Endothelial cell of umbilical vein (primary cell): Measurements from ENCODE around the gene PKN3.

Source experiments
- CTCF ChIP-seq, 2 donors: IDR thresholded peaks; 1 replicate in 1 of 2; 2 replicates in 1 of 2; pipeline ENCODE4 v1.5.1; 2011; ENCODE audit warnings: low read length in 2 of 2, mild to moderate bottlenecking in 2 of 2, moderate library complexity in 2 of 2, control low read depth in 1 of 2, inconsistent platforms in 1 of 2, low read depth in 1 of 2; ENCODE audit not compliant: insufficient read depth in 1 of 2; ENCODE audit errors: extremely low read depth in 1 of 2
- EZH2 ChIP-seq: IDR thresholded peaks from 2 replicates; pipeline ENCODE4 v1.6.1; 2012; ENCODE audit warnings: borderline replicate concordance, low read depth, mild to moderate bottlenecking, moderate library complexity, low read length, inconsistent platforms; ENCODE audit not compliant: severe bottlenecking
- FOS ChIP-seq: IDR thresholded peaks from 2 replicates; pipeline ENCODE4 v1.6.1; 2011; ENCODE audit warnings: mild to moderate bottlenecking, low read length, moderate library complexity, borderline replicate concordance; ENCODE audit not compliant: insufficient read depth
- JUN ChIP-seq: IDR thresholded peaks from 2 replicates; pipeline ENCODE4 v1.6.1; 2011; ENCODE audit warnings: borderline replicate concordance, low read depth; ENCODE audit not compliant: insufficient read length, insufficient read depth
- MAX ChIP-seq: IDR thresholded peaks from 2 replicates; pipeline ENCODE4 v1.6.1; 2011; ENCODE audit not compliant: insufficient read depth, insufficient read length
- POLR2A ChIP-seq: IDR thresholded peaks from 2 replicates; pipeline ENCODE4 v1.6.1; 2012; ENCODE audit warnings: low read depth, mild to moderate bottlenecking, control low read depth, low read length
- POLR2AphosphoS5 ChIP-seq: IDR thresholded peaks from 2 replicates; pipeline ENCODE4 v1.6.1; 2012; ENCODE audit warnings: low read depth, mild to moderate bottlenecking, control low read depth, low read length, moderate library complexity; ENCODE audit not compliant: insufficient read depth

GRCh38 chr9:128684325-128685199 lies 17.7 kb upstream of the PKN3 start:
- TF ChIP-seq POLR2AphosphoS5 (peak; percentile 82), CTCF (IDR thresholded peaks at IDR 0.05; ENCODE audit: extremely low read depth in 1 of 2, insufficient read depth in 1 of 2, low read depth in 1 of 2, low read length in 2 of 2) (no peak), POLR2A (peak; percentile 90), EZH2 (no peak), MAX (peak; percentile 77), JUN (no peak), FOS (no peak)
